ENCODE results near the gene SUPV3L1. TPM values are rescaled to one million over a fixed set of nuclear protein-coding genes. Genes with fewer than 3 reads are reported as not detected.
A peak's percentile ranks its signal among the peaks of the same experiment; 100 is the strongest.

Gene SUPV3L1
- total RNA-seq, 3 donors from 2014 or later, result 62.3 to 70.0 (median 63.0) TPM

DNA sequence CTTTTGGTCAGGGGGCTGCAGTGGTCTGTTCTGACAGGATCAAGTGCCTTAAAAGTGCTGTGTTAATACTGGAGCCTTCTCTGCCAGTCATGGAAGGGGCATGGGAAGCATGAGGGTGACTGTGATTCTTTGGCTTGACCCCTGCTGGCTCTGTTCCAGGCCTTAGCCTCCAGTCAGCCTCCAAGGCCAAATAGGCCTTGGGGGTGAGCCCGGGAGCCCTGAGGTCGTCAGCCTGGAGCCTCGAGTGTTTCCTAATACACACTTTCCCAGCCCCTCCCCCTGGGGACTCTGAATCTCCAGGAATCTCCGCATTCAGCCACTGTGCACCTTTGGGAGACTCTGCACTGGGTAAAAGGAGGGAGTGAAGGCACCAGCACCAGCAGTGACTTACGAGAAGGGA, 50.1 kb downstream of the SUPV3L1 start:
- ATAC-seq (no peak), DNase-seq (no peak)
- Mint-ChIP-seq H3K4me1 (ENCODE audit: low read depth) (peaks cover 61% of the 10 kb centered on the region), H3K36me3 (ENCODE audit: insufficient read depth) (no peaks in the 10 kb centered on the region), H3K4me3 (no peak overlapping the region), H3K27me3 (ENCODE audit: low read depth) (no peaks in the 10 kb centered on the region), H3K9me3 (no peaks in the 10 kb centered on the region)

DNA sequence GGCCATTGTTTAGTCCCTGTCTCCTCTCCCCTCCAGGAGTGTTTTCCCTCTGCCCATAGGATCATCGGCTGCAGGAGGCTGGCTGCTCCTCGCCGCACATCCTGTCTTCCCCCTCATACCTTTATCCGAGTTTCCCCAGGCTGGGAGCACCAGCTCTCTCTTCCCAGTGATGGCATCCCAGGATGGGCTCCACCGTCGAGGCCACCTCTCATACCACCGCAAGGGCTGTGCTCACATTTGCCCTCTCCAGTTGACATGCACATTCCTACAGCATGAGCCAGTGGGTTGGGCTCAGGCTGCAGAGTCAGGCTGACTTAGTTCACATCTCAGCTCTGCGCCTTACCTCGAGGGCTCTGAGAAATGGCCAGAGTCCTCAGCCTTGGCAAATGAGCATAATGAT, 52.2 kb downstream of the SUPV3L1 start:
- no peak for DNase-seq
- H3K36me3 Mint-ChIP-seq (ENCODE audit: insufficient read depth), result no peaks in the 10 kb centered on the region
- ATAC-seq, result no peak
- no peaks in the 10 kb centered on the region for H3K9me3 Mint-ChIP-seq
- no peaks in the 10 kb centered on the region for H3K27me3 Mint-ChIP-seq (ENCODE audit: low read depth)
- peaks cover 53% of the 10 kb centered on the region for H3K4me1 Mint-ChIP-seq (ENCODE audit: low read depth)
- H3K4me3 Mint-ChIP-seq, result no peak overlapping the region

DNA sequence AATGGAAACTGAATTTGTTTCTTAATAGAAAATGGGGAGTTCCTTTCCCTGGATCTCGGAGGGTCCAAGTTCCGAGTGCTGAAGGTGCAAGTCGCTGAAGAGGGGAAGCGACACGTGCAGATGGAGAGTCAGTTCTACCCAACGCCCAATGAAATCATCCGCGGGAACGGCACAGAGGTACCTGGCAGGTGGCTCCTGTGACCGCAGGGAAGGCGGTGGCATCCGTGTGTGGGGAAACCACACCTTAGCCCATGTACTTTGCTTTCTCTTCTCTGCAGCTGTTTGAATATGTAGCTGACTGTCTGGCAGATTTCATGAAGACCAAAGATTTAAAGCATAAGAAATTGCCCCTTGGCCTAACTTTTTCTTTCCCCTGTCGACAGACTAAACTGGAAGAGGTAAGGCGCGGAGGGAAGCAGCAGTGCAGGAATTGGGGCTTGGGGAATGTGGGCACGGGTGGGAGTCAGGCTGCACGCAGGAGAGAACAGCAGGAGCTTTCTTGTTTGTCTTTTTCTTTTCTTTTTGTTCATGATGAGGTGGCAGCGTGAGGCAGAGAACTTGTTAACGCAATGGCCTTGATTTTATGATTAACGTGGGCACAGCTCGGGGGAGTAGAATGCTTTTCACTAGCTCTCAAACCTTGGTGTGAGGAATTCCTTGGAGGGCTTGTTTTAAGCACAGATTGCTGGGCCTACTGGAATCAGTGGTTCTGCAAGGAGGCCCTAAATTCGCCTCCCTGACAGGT, 52.9 kb downstream of the SUPV3L1 start:
- peak; percentile 12 for DNase-seq
- no peaks in the 10 kb centered on the region for H3K27me3 Mint-ChIP-seq (ENCODE audit: low read depth)
- peaks cover 50% of the 10 kb centered on the region for H3K4me1 Mint-ChIP-seq (ENCODE audit: low read depth)
- no peaks in the 10 kb centered on the region for H3K36me3 Mint-ChIP-seq (ENCODE audit: insufficient read depth)
- no peak for ATAC-seq
- H3K9me3 Mint-ChIP-seq, result no peaks in the 10 kb centered on the region
- peak overlapping the region; percentile 55 for H3K4me3 Mint-ChIP-seq

DNA sequence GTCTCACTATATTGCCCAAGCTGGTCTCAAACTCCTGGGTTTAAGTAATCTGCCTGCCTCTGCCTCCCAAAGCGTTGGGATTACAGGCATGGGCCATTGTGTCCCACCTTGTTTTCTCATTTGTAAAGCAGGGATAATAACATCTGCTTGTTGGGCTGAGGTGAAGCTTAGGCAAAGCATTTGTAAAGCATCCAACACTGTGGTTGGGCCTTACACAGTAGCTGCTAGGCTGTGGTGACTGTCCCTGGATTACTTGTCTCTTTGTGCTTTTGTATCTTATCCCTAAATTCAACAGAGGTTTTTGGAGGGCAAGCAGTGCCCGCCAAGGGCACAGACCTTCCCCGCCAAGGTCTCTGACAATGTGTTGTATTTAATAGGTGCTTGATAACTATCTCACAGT, 54.4 kb downstream of the SUPV3L1 start:
- H3K36me3 Mint-ChIP-seq (ENCODE audit: insufficient read depth), result no peaks in the 10 kb centered on the region
- DNase-seq, result no peak
- ATAC-seq, result no peak
- H3K27me3 Mint-ChIP-seq (ENCODE audit: low read depth), result no peaks in the 10 kb centered on the region
- H3K4me1 Mint-ChIP-seq (ENCODE audit: low read depth), result peaks cover 35% of the 10 kb centered on the region
- H3K4me3 Mint-ChIP-seq, result no peak overlapping the region
- no peaks in the 10 kb centered on the region for H3K9me3 Mint-ChIP-seq

DNA sequence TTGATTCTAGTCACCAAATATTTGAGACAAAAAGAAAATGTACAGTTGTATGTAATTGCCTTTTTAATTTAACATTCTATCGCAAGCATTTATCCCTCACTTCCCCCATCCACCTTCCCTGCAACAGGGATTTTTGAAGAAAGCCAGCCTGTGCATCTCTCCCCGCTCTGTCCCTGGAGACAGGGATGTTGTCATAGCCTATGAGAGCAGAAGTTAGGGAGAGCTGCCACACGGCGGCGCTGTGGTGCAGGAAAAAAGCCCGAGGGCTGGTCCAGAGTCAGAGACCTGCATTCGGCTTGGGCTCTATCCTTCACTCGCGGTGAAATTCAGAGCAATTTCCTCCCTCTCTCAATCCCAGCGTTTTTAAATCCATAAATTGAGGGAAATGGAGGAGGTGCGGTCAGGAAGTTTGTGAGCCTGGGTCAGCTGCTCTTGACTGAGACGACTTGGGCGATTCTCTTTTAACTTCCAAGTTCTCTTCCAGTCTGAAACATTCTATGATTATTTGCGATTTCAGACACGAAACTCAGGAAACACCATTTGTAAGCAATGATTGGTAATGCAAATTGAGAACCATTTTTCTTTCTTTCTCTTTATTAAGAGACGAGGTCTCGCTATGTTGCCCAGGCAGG, 57.6 kb downstream of the SUPV3L1 start:
- peaks cover 18% of the 10 kb centered on the region for H3K4me1 Mint-ChIP-seq (ENCODE audit: low read depth)
- peaks cover 2% of the 10 kb centered on the region for H3K36me3 Mint-ChIP-seq (ENCODE audit: insufficient read depth)
- H3K27me3 Mint-ChIP-seq (ENCODE audit: low read depth), result peaks cover 1% of the 10 kb centered on the region
- ATAC-seq (peak; percentile 98 to 99), DNase-seq (peak; percentile 90)
- H3K9me3 Mint-ChIP-seq, result no peaks in the 10 kb centered on the region
- no peak overlapping the region for H3K4me3 Mint-ChIP-seq

DNA sequence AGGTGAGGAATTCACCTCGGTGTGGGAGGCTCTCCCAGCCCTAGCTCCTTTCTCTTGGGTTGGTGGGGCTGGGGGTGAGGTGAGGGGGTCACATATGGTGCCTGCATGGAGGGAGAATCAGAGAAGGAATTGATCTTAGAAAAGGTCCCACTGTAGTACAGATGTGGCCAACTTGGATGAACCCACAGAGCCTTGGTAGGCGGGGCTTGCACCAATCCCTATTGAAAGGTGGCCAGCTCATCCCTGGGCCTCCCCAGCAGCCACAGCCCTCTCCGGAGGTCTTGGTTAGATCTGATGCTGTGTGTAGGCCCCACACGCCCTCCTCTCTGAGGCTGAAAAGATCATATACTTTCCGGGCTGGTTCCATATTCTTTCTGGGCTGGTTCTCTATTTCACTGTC, 59.1 kb downstream of the SUPV3L1 start:
- Mint-ChIP-seq H3K9me3 (no peaks in the 10 kb centered on the region), H3K36me3 (ENCODE audit: insufficient read depth) (peaks cover 2% of the 10 kb centered on the region), H3K4me1 (ENCODE audit: low read depth) (peaks cover 6% of the 10 kb centered on the region), H3K27me3 (ENCODE audit: low read depth) (peaks cover 1% of the 10 kb centered on the region), H3K4me3 (no peak overlapping the region)
- DNase-seq, result no peak
- ATAC-seq, result no peak

DNA sequence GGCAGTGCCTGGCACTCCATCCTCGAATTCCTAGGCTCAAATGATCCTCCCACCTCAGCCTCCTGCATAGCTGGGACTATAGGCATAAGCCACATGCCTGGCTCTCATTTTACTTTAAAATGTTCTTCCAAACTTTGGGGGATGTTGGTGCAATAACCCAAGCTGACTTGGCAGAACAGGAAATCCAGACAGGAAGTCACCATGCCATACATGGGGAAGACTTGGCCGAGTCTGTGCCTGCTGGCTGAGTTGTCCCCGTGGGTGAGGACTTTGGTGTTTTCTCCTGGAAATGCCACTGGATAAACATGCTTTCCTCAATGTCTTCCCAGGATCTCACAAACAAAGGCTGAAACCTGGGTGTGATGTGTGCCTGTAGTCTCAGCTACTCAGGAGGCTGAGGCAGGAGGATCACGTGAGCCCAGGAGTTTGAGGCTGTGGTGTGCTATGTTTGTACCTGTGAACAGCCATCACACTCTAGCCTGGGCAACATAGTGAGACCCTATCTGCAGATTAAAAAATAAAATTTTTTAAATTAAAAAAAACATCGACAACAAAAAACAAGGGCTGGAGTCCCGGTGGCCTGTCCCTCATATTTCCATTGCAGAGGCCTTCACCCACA, 59.9 kb downstream of the SUPV3L1 start:
- Mint-ChIP-seq H3K27me3 (ENCODE audit: low read depth) (peaks cover 1% of the 10 kb centered on the region), H3K36me3 (ENCODE audit: insufficient read depth) (peaks cover 2% of the 10 kb centered on the region), H3K9me3 (no peaks in the 10 kb centered on the region), H3K4me3 (no peak overlapping the region), H3K4me1 (ENCODE audit: low read depth) (peaks cover 3% of the 10 kb centered on the region)
- no peak for ATAC-seq
- no peak for DNase-seq

DNA sequence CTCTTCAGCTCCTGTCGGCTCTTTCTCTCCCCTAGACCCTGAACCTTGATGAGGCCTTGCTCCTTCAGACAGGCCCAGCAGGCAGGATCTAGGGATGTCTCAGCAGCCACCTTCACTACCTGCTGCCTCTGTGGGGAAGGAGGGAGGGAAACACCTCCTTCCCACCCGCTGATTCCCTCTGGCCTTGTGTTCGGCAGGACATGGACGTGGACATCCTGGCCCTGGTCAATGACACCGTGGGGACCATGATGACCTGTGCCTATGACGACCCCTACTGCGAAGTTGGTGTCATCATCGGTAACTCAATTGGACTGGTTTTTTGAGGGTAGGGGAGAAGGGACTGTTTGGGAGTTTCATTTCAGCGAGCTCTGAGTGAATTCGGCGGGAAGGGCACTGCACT, 60.4 kb downstream of the SUPV3L1 start:
- DNase-seq (no peak), ATAC-seq (no peak)
- Mint-ChIP-seq H3K4me1 (ENCODE audit: low read depth) (peaks cover 3% of the 10 kb centered on the region), H3K36me3 (ENCODE audit: insufficient read depth) (peaks cover 2% of the 10 kb centered on the region), H3K9me3 (no peaks in the 10 kb centered on the region), H3K27me3 (ENCODE audit: low read depth) (peaks cover 1% of the 10 kb centered on the region), H3K4me3 (no peak overlapping the region)

DNA sequence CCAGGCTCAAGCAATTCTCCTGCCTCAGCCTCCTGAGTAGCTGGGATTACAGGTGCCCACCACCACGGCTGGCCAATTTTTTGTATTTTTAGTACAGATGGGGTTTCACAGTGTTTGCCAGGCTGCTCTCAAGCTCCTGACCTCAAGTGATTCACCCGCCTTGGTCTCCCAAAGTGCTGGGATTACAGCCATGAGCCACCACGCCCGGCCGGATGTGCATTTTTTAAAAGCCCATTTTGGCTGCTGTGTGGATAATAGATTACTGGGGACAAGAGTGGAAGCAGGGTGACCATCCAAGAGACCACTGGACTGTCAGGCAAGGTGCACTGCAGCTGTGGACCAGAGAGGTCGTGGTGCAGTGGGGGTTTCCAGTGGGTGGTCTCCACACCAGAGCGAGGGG, 61.5 kb downstream of the SUPV3L1 start:
- ATAC-seq, result no peak
- Mint-ChIP-seq H3K4me1 (ENCODE audit: low read depth) (peaks cover 3% of the 10 kb centered on the region), H3K4me3 (no peak overlapping the region), H3K36me3 (ENCODE audit: insufficient read depth) (peaks cover 2% of the 10 kb centered on the region), H3K27me3 (ENCODE audit: low read depth) (peaks cover 1% of the 10 kb centered on the region), H3K9me3 (no peaks in the 10 kb centered on the region)
- no peak for DNase-seq

DNA sequence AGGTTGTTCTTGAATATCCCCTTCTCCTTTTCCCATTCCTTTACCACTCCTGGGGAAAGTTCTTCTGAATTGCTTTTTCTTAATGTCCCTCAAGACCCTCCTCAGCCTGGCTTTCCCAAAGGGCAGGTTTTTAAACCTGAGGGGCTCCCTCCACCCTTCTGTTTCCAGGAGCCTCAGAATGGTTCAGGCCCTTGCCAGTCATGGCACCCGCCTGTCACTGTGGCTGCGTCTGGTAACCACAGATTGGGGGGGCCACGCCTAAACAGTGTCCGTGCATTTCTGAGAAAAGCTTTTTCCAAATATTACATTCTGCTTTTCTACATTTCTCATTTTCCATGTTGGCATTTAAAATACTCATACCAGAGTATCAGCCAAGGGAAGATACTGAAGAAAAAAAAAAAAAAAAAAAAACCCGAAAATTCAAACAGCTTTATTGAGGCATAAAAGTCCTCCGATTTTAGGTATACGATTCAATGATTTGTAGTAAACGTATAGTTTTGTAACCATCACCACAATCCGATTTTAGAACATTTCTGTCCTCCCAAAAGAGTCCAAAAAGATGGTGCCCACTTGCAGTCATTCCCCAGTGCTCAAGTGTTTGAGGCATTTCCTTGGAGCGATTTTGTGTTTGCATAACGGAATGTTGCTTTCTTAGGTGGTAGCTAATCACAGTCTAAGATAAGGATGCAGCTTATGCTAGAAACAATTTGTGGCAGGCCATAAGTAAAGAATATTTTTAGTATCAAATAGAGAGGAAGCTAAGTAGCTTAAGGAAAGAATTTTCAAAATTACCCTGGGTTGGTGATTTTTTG, 62.2 kb downstream of the SUPV3L1 start:
- ATAC-seq (no peak), DNase-seq (no peak)
- Mint-ChIP-seq H3K4me1 (ENCODE audit: low read depth) (peaks cover 3% of the 10 kb centered on the region), H3K36me3 (ENCODE audit: insufficient read depth) (peaks cover 2% of the 10 kb centered on the region), H3K9me3 (no peaks in the 10 kb centered on the region), H3K4me3 (no peak overlapping the region), H3K27me3 (ENCODE audit: low read depth) (peaks cover 1% of the 10 kb centered on the region)

DNA sequence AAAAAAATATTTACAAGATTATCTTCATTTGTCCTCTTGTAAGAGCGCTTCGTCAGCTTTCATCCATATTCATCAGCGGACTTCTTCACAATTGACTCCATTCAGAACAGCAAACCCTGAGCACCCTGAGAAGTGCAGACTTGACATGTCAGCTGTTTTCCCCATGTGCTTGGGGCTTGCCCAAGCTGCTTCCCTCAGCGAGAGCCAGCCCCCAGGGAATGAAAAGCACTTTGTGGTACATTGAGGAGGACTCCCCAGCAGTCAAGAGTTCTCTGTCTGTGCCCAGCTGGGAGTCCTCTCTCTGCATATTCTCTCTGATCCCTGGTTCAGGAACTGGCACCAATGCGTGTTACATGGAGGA, 62.8 kb downstream of the SUPV3L1 start:
- Mint-ChIP-seq H3K27me3 (ENCODE audit: low read depth) (peaks cover 1% of the 10 kb centered on the region), H3K9me3 (no peaks in the 10 kb centered on the region), H3K4me1 (ENCODE audit: low read depth) (no peaks in the 10 kb centered on the region), H3K36me3 (ENCODE audit: insufficient read depth) (peaks cover 2% of the 10 kb centered on the region), H3K4me3 (no peak overlapping the region)
- ATAC-seq, result no peak
- DNase-seq, result no peak

DNA sequence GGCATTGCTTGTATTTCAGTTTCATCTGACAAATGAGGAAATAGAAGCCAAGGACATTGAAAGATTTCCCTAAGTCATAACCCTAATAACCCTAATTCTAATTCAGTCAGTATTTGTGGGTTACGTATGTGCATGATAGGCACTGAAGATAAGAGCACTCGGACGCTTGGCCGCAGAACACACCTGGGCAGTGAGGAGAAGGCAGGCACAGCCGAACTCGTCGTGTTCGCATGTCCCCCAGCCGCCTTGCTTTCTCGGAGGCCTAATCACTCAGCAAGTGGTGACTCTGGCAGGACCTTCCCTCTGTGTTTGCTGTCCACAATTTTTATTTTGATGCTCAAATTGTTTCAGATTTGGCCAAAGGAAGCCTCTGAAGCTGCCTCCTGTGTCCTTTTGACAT, 63.8 kb downstream of the SUPV3L1 start:
- no peaks in the 10 kb centered on the region for H3K4me1 Mint-ChIP-seq (ENCODE audit: low read depth)
- H3K36me3 Mint-ChIP-seq (ENCODE audit: insufficient read depth), result peaks cover 2% of the 10 kb centered on the region
- H3K27me3 Mint-ChIP-seq (ENCODE audit: low read depth), result peaks cover 1% of the 10 kb centered on the region
- ATAC-seq (no peak), DNase-seq (no peak)
- H3K4me3 Mint-ChIP-seq, result no peak overlapping the region
- no peaks in the 10 kb centered on the region for H3K9me3 Mint-ChIP-seq

DNA sequence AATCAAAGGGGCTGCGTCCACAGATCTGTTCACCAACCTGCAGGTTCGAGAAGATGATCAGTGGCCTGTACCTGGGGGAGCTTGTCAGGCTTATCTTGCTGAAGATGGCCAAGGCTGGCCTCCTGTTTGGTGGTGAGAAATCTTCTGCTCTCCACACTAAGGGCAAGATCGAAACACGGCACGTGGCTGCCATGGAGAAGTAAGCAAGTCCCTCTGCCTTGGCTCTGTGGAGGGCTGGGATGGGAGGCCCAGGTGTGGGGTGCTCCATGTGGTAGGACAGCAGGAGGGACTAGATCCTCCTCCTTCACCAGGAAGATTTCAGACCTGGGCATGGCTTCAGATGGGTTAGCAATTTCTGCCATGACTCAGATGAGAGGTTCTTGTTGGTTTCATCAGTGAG, 66.0 kb downstream of the SUPV3L1 start:
- Mint-ChIP-seq H3K27me3 (ENCODE audit: low read depth) (no peaks in the 10 kb centered on the region), H3K9me3 (no peaks in the 10 kb centered on the region), H3K36me3 (ENCODE audit: insufficient read depth) (peaks cover 5% of the 10 kb centered on the region), H3K4me3 (no peak overlapping the region), H3K4me1 (ENCODE audit: low read depth) (no peaks in the 10 kb centered on the region)
- ATAC-seq (no peak), DNase-seq (no peak)

DNA sequence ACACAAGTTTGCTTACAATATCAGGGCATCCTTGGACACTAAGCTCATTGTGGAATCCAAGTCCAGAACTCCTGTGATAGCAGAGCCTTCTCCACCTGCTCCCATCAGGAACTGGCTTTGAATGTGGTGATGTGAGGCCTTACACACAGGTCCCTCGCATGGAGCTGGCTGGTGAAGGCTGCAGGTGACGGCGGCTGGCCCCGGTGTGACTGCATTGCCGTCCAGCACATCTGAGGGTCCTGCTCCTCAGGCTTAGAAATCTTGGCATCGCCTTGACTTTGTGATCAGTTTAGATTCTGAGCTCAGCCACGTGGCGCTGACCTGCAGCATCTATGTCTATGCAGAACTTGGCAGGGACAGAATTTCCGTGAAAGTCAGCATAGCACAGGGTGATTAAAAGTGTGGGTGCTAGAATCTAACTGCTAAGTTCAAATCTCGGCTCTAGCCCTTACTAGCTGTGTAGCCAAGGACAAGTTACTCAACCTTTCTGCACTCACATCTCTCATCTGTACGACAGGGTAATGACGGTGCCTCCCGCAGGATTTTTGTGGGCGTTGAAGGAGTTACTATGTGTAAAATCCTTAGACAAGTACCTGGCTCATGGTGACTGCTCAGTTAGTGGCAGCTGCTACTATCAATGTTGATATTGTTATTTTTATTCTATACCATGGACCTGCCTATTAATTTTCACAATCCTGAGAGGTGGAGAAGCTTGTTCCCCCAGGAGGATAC, 66.7 kb downstream of the SUPV3L1 start:
- no peaks in the 10 kb centered on the region for H3K9me3 Mint-ChIP-seq
- H3K36me3 Mint-ChIP-seq (ENCODE audit: insufficient read depth), result peaks cover 5% of the 10 kb centered on the region
- DNase-seq (no peak), ATAC-seq (no peak)
- H3K4me1 Mint-ChIP-seq (ENCODE audit: low read depth), result no peaks in the 10 kb centered on the region
- H3K4me3 Mint-ChIP-seq, result no peak overlapping the region
- H3K27me3 Mint-ChIP-seq (ENCODE audit: low read depth), result no peaks in the 10 kb centered on the region
